ENCODE data around the gene GRM8.

Gene GRM8

GRCh38 chr7:126570845-126571244 is 681.9 kb downstream of the GRM8 start:
- Histone ChIP-seq H3K27me3 (replicated peaks; ENCODE audit: insufficient read depth, low read length) (no peaks in the 10 kb centered on the region), H3K9ac (ENCODE audit: low read length) (no peak overlapping the region), H3K4me1 (ENCODE audit: low read length) (no peaks in the 10 kb centered on the region), H4K20me1 (ENCODE audit: insufficient read depth, low read length) (no peaks in the 10 kb centered on the region; the same call in 1 of the 2 replicates), H3K4me2 (ENCODE audit: low read depth, low read length) (no peak overlapping the region), H2AFZ (ENCODE audit: low read length) (no peak overlapping the region), H3K27ac (ENCODE audit: low read length) (no peak overlapping the region), H3K9me3 (replicated peaks; ENCODE audit: insufficient read depth, low read length) (no peaks in the 10 kb centered on the region), H3K79me2 (ENCODE audit: low read length) (no peaks in the 10 kb centered on the region), H3K9me2 (replicated peaks; ENCODE audit: insufficient read depth, low read length) (0 out of 2 replicates have a peak, but pooled peaks cover 3% of the 10 kb centered on the region), H3K36me3 (replicated peaks; ENCODE audit: insufficient read depth, low read length) (no peaks in the 10 kb centered on the region), H3K4me3 (ENCODE audit: low read length) (no peak overlapping the region), H3F3A (ENCODE audit: insufficient read depth, low read length) (no peaks in the 10 kb centered on the region)
- TF ChIP-seq CTCF (IDR thresholded peaks at IDR 0.05; ENCODE audit: low read length) (no peak), EZH2 (optimal IDR thresholded peaks at IDR 0.05; ENCODE audit: low read depth, low read length) (no peak), EZH2phosphoT487 (IDR thresholded peaks at IDR 0.05; ENCODE audit: low read length) (no peak)
- no peak for DNase-seq

GRCh38 chr7:126569402-126569801 is 683.3 kb downstream of the GRM8 start:
- Histone ChIP-seq H3K36me3 (replicated peaks; ENCODE audit: insufficient read depth, low read length) (no peaks in the 10 kb centered on the region), H3K4me1 (ENCODE audit: low read length) (no peaks in the 10 kb centered on the region), H3K9ac (ENCODE audit: low read length) (no peak overlapping the region), H2AFZ (ENCODE audit: low read length) (no peak overlapping the region), H3K79me2 (ENCODE audit: low read length) (no peaks in the 10 kb centered on the region), H3K27me3 (replicated peaks; ENCODE audit: insufficient read depth, low read length) (no peaks in the 10 kb centered on the region), H3K9me2 (replicated peaks; ENCODE audit: insufficient read depth, low read length) (0 out of 2 replicates have a peak, but pooled peaks cover 3% of the 10 kb centered on the region), H3K4me3 (ENCODE audit: low read length) (no peak overlapping the region), H3K27ac (ENCODE audit: low read length) (no peak overlapping the region), H3F3A (ENCODE audit: insufficient read depth, low read length) (no peaks in the 10 kb centered on the region), H3K4me2 (ENCODE audit: low read depth, low read length) (no peak overlapping the region), H4K20me1 (ENCODE audit: insufficient read depth, low read length) (no peaks in the 10 kb centered on the region; the same call in 1 of the 2 replicates), H3K9me3 (replicated peaks; ENCODE audit: insufficient read depth, low read length) (no peaks in the 10 kb centered on the region)
- DNase-seq = no peak
- TF ChIP-seq EZH2 (optimal IDR thresholded peaks at IDR 0.05; ENCODE audit: low read depth, low read length) (no peak), CTCF (IDR thresholded peaks at IDR 0.05; ENCODE audit: low read length) (no peak), EZH2phosphoT487 (IDR thresholded peaks at IDR 0.05; ENCODE audit: low read length) (no peak)

- H3F3A ChIP-seq (ENCODE audit: insufficient read depth, low read length) = no peaks in the 10 kb centered on the region
- H3K27me3 ChIP-seq (replicated peaks; ENCODE audit: insufficient read depth, low read length) = no peaks in the 10 kb centered on the region
- H3K4me1 ChIP-seq (ENCODE audit: low read length) = no peaks in the 10 kb centered on the region
- no peaks in the 10 kb centered on the region for H4K20me1 ChIP-seq (ENCODE audit: insufficient read depth, low read length)
- DNase-seq = no peak
- no peak overlapping the region for H3K4me3 ChIP-seq (ENCODE audit: low read length)
- H3K9me2 ChIP-seq (replicated peaks; ENCODE audit: insufficient read depth, low read length) = no peaks in the 10 kb centered on the region
- H3K9ac ChIP-seq (ENCODE audit: low read length) = no peak overlapping the region
- no peaks in the 10 kb centered on the region for H3K9me3 ChIP-seq (replicated peaks; ENCODE audit: insufficient read depth, low read length)
- H3K27ac ChIP-seq (ENCODE audit: low read length) = no peak overlapping the region
- TF ChIP-seq EZH2phosphoT487 (IDR thresholded peaks at IDR 0.05; ENCODE audit: low read length) (no peak), EZH2 (optimal IDR thresholded peaks at IDR 0.05; ENCODE audit: low read depth, low read length) (no peak), CTCF (IDR thresholded peaks at IDR 0.05; ENCODE audit: low read length) (no peak)
- no peak overlapping the region for H3K4me2 ChIP-seq (ENCODE audit: low read depth, low read length)
- H3K79me2 ChIP-seq (ENCODE audit: low read length) = no peaks in the 10 kb centered on the region
- H3K36me3 ChIP-seq (replicated peaks; ENCODE audit: insufficient read depth, low read length) = no peaks in the 10 kb centered on the region
- no peak overlapping the region for H2AFZ ChIP-seq (ENCODE audit: low read length)
Observed at GRCh38 chr7:126557271-126557670, 695.5 kb downstream of the GRM8 start.
